ENCODE results near the gene TMEM238L. TPM values are rescaled to one million over a fixed set of nuclear protein-coding genes. Genes with fewer than 3 reads are reported as not detected.

TMEM238L gene
- total and polyA plus RNA-seq, 2 experiments from 2014 or later: not detected

DNA sequence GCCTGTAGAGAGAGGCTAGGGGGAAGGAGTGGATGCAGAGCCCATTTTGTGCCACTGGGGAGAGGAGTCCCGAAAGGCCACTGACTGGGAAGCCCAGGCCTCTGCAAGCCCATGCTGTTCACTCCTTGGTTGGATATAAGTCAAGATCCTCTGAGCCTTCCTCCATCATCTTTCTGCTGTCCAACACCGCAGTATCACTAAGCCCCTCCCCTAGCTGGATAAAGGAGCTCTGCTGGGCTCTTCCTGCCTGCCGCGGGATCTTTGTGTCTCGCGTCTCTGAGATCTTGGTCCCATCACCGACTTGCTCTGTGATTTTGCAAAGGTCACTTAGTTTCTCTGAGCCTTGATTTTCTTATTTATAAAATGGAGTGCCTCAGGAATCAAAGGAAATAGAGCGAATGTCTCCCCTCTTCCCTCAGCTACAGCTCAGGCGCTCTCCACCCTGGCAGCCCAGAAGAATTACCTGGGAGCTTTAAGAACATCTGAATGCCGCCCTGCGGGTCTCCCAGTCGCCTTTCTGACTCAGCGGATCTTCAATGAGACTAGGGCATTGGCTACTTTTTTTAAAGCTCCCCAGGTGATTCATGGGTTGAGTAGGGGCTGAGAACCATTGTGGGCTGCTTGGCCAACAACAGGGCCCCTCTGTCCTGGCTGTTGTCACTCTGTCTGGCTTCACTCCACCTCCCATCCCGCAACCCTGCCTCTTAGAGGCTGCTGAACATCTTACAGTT, 48.9 kb downstream of the TMEM238L start:
- no peaks in the 10 kb centered on the region; the same call in 2 of the 3 replicates for H3K36me3 Mint-ChIP-seq (ENCODE audit: low read depth)
- peaks cover 16% of the 10 kb centered on the region for H3K27me3 Mint-ChIP-seq (ENCODE audit: insufficient read depth, low read depth, poor library complexity)
- peak overlapping the region; percentile 54 for H3K4me3 ChIP-seq
- peak overlapping the region; percentile 96 for H3K27ac Mint-ChIP-seq
- H3K4me1 ChIP-seq (ENCODE audit: insufficient read depth): peaks cover 22% of the 10 kb centered on the region
- peak overlapping the region; percentile 28; the same call in 1 of the 2 replicates for H3K27ac ChIP-seq (ENCODE audit: low read depth)
- DNase-seq (ENCODE audit: low spot score): peak; percentile 81
- peak overlapping the region; percentile 81 for H2AFZ ChIP-seq
- peak; percentile 80 for ATAC-seq
- H3K4me1 Mint-ChIP-seq: peaks cover 42% of the 10 kb centered on the region
- H3K9me2 ChIP-seq (ENCODE audit: insufficient read depth): no peaks in the 10 kb centered on the region
- H3K9me3 Mint-ChIP-seq: no peaks in the 10 kb centered on the region; the same call in 2 of the 3 replicates
- peak overlapping the region; percentile 79 for H3K4me2 ChIP-seq
- no peaks in the 10 kb centered on the region for H4K20me1 ChIP-seq (replicated peaks; ENCODE audit: insufficient read depth)
- H3K79me2 ChIP-seq (replicated peaks; ENCODE audit: insufficient read depth): no peaks in the 10 kb centered on the region
- H3K4me3 Mint-ChIP-seq: peak overlapping the region; percentile 79
- no peaks in the 10 kb centered on the region for H3K36me3 ChIP-seq (ENCODE audit: insufficient read depth)
- peaks cover 4% of the 10 kb centered on the region; the same call in 1 of the 2 replicates for H3F3A ChIP-seq (replicated peaks; ENCODE audit: low read depth)
- TF ChIP-seq STAT1 (IDR thresholded peaks at IDR 0.05; ENCODE audit: unreplicated experiment) (no peak), EZH2 (IDR thresholded peaks at IDR 0.05; ENCODE audit: low read depth, unreplicated experiment) (no peak), NANOG (IDR thresholded peaks at IDR 0.05; ENCODE audit: borderline replicate concordance) (no peak), EZH2phosphoT487 (IDR thresholded peaks at IDR 0.05; ENCODE audit: unreplicated experiment) (no peak), ZNF331 (CRISPR knock-in tag; IDR thresholded peaks at IDR 0.05; ENCODE audit: low read depth) (no peak), ZNF114 (CRISPR knock-in tag; IDR thresholded peaks at IDR 0.05) (no peak), JUNB (IDR thresholded peaks at IDR 0.05; ENCODE audit: unreplicated experiment) (no peak), REST (IDR thresholded peaks at IDR 0.05; ENCODE audit: unreplicated experiment) (peak; percentile 29), POLR2AphosphoS5 (IDR thresholded peaks at IDR 0.05; ENCODE audit: low read depth) (peak; percentile 42; the same call in 1 of the 2 replicates)
- TF ChIP-seq, protein P1, sequence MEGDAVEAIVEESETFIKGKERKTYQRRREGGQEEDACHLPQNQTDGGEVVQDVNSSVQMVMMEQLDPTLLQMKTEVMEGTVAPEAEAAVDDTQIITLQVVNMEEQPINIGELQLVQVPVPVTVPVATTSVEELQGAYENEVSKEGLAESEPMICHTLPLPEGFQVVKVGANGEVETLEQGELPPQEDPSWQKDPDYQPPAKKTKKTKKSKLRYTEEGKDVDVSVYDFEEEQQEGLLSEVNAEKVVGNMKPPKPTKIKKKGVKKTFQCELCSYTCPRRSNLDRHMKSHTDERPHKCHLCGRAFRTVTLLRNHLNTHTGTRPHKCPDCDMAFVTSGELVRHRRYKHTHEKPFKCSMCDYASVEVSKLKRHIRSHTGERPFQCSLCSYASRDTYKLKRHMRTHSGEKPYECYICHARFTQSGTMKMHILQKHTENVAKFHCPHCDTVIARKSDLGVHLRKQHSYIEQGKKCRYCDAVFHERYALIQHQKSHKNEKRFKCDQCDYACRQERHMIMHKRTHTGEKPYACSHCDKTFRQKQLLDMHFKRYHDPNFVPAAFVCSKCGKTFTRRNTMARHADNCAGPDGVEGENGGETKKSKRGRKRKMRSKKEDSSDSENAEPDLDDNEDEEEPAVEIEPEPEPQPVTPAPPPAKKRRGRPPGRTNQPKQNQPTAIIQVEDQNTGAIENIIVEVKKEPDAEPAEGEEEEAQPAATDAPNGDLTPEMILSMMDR (conservative IDR thresholded peaks at IDR 0.05; ENCODE audit: low read depth in 2 of 2): no peak
- H3K27me3 ChIP-seq (ENCODE audit: insufficient read depth): no peaks in the 10 kb centered on the region

All from GM23338 (cell line).